H9 (cell line): ENCODE data around the gene FAM13A. TPM values are rescaled to one million over a fixed set of nuclear protein-coding genes. Genes with fewer than 3 reads are reported as not detected.

Source experiments
- DNase-seq: peaks from one replicate; pipeline ENCODE4 v3.0.0-alpha.2; 2017
- H2AFZ ChIP-seq: one replicate; pipeline ENCODE4 v1.6.1; 2013; ENCODE audit warnings: mild to moderate bottlenecking, low read length, control low read depth, moderate library complexity
- H2AK5ac ChIP-seq: 2 replicates; pipeline ENCODE4 v1.6.1; 2013; ENCODE audit warnings: low read length, control low read depth, mixed read lengths; ENCODE audit not compliant: insufficient read length
- H2BK120ac ChIP-seq: one replicate; pipeline ENCODE4 v1.6.1; 2013; ENCODE audit warnings: low read depth, mild to moderate bottlenecking, low read length, control low read depth, inconsistent platforms; ENCODE audit not compliant: poor library complexity, severe bottlenecking
- H2BK12ac ChIP-seq: 2 replicates; pipeline ENCODE4 v1.6.1; 2013; ENCODE audit warnings: low read length, control low read depth, mixed read lengths, low read depth; ENCODE audit not compliant: insufficient read length
- H2BK15ac ChIP-seq: 2 replicates; pipeline ENCODE4 v1.6.1; 2013; ENCODE audit warnings: low read depth, low read length, control low read depth
- H2BK20ac ChIP-seq: one replicate; pipeline ENCODE4 v1.6.1; 2013; ENCODE audit warnings: low read depth, mild to moderate bottlenecking, low read length, control low read depth, inconsistent platforms; ENCODE audit not compliant: poor library complexity, severe bottlenecking
- H2BK5ac ChIP-seq: 2 replicates; pipeline ENCODE4 v1.6.1; 2013; ENCODE audit warnings: low read length, control low read depth, mixed read lengths; ENCODE audit not compliant: insufficient read length
- H3K14ac ChIP-seq: 2 replicates; pipeline ENCODE4 v1.6.1; 2013; ENCODE audit warnings: low read length, control low read depth; ENCODE audit not compliant: insufficient read depth
- H3K18ac ChIP-seq: 2 replicates; pipeline ENCODE4 v1.6.1; 2013; ENCODE audit warnings: low read depth, mild to moderate bottlenecking, mixed read lengths, low read length, control low read depth; ENCODE audit not compliant: insufficient read length
- H3K23ac ChIP-seq: 2 replicates; pipeline ENCODE4 v1.6.1; 2013; ENCODE audit warnings: low read length, control low read depth, mixed read lengths, low read depth; ENCODE audit not compliant: insufficient read length
- H3K23me2 ChIP-seq: 2 replicates; pipeline ENCODE4 v1.6.1; 2013; ENCODE audit warnings: low read depth, mild to moderate bottlenecking, mixed read lengths, low read length, control low read depth; ENCODE audit not compliant: insufficient read length, poor library complexity, severe bottlenecking
- H3K27ac ChIP-seq: 2 replicates; pipeline ENCODE4 v1.5.1; 2013; ENCODE audit warnings: low read length, control low read depth, mixed read lengths, low read depth; ENCODE audit not compliant: insufficient read length
- H3K27me3 ChIP-seq: 2 replicates; pipeline ENCODE4 v1.6.1; 2013; ENCODE audit warnings: low read length, control low read depth, inconsistent platforms; ENCODE audit not compliant: insufficient read depth
- H3K4ac ChIP-seq: 2 replicates; pipeline ENCODE4 v1.6.1; 2013; ENCODE audit warnings: low read depth, mild to moderate bottlenecking, control low read depth, inconsistent platforms, low read length, moderate library complexity
- H3K4me1 ChIP-seq: 2 replicates; pipeline ENCODE4 v1.6.1; 2013; ENCODE audit warnings: low read length, control low read depth, inconsistent platforms; ENCODE audit not compliant: insufficient read depth
- H3K4me2 ChIP-seq: 2 replicates; pipeline ENCODE4 v1.6.1; 2013; ENCODE audit warnings: low read length, control low read depth, mixed read lengths; ENCODE audit not compliant: insufficient read length, insufficient read depth
- H3K56ac ChIP-seq: 2 replicates; pipeline ENCODE4 v1.6.1; 2013; ENCODE audit warnings: low read depth, mild to moderate bottlenecking, mixed read lengths, low read length, control low read depth; ENCODE audit not compliant: insufficient read length
- H3K79me1 ChIP-seq: 2 replicates; pipeline ENCODE4 v1.6.1; 2013; ENCODE audit warnings: low read depth, mild to moderate bottlenecking, moderate library complexity, low read length, control low read depth, inconsistent platforms; ENCODE audit not compliant: insufficient read depth, poor library complexity, severe bottlenecking
- H3K79me2 ChIP-seq: 2 replicates; pipeline ENCODE4 v1.6.1; 2013; ENCODE audit warnings: low read length, control low read depth, inconsistent platforms; ENCODE audit not compliant: insufficient read depth
- H3K9ac ChIP-seq: 2 replicates; pipeline ENCODE4 v1.6.1; 2013; ENCODE audit warnings: low read length, control low read depth, mixed read lengths; ENCODE audit not compliant: insufficient read length; ENCODE audit errors: extremely low read depth
- H3K9me3 ChIP-seq: one replicate; pipeline ENCODE4 v1.6.1; 2013; ENCODE audit warnings: low read depth, low read length, inconsistent platforms; ENCODE audit not compliant: control insufficient read depth
- H3T11ph ChIP-seq: one replicate; pipeline ENCODE4 v1.6.1; 2013; ENCODE audit warnings: mild to moderate bottlenecking, low read length, control low read depth, inconsistent platforms
- H4K20me1 ChIP-seq: one replicate; pipeline ENCODE4 v1.6.1; 2013; ENCODE audit not compliant: control insufficient read depth, insufficient read length, insufficient read depth
- H4K5ac ChIP-seq: 2 replicates; pipeline ENCODE4 v1.6.1; 2013; ENCODE audit warnings: low read depth, mild to moderate bottlenecking, mixed read lengths, low read length, control low read depth; ENCODE audit not compliant: insufficient read length
- H4K8ac ChIP-seq: replicated peaks from 2 replicates; pipeline ENCODE4 v1.6.1; 2013; ENCODE audit warnings: low read length, control low read depth, mixed read lengths, low read depth; ENCODE audit not compliant: insufficient read length
- H4K91ac ChIP-seq: 2 replicates; pipeline ENCODE4 v1.6.1; 2013; ENCODE audit warnings: low read depth, mild to moderate bottlenecking, moderate library complexity, mixed read lengths, low read length, control low read depth; ENCODE audit not compliant: insufficient read length
- H3K27ac Mint-ChIP-seq, 3 experiments: 2 replicates in 2 of 3; 3 replicates in 1 of 3; pipeline ENCODE4 v1.8.0; 2020 to 2021; ENCODE audit warnings: mixed read lengths in 3 of 3, mild to moderate bottlenecking in 1 of 3, moderate library complexity in 1 of 3
- H3K27me3 Mint-ChIP-seq: 2 replicates; pipeline ENCODE4 v1.8.0; 2021; ENCODE audit warnings: low read depth, mild to moderate bottlenecking, moderate library complexity, mixed read lengths
- H3K36me3 Mint-ChIP-seq, 3 experiments: 2 replicates in 2 of 3; 3 replicates in 1 of 3; pipeline ENCODE4 v1.8.0; 2020 to 2021; ENCODE audit warnings: low read depth in 3 of 3, mixed read lengths in 3 of 3; ENCODE audit not compliant: insufficient read depth in 1 of 3
- H3K4me1 Mint-ChIP-seq, 2 experiments: 2 replicates each; pipeline ENCODE4 v1.8.0; 2020; ENCODE audit warnings: mixed read lengths in 2 of 2
- H3K4me3 Mint-ChIP-seq, 2 experiments: 2 replicates in 1 of 2; 3 replicates in 1 of 2; pipeline ENCODE4 v1.8.0; 2020 to 2021; ENCODE audit warnings: mild to moderate bottlenecking in 2 of 2, mixed read lengths in 2 of 2, moderate library complexity in 1 of 2
- H3K9me3 Mint-ChIP-seq, 2 experiments: 2 replicates in 1 of 2; 3 replicates in 1 of 2; pipeline ENCODE4 v1.8.0; 2020; ENCODE audit warnings: mild to moderate bottlenecking in 2 of 2, mixed read lengths in 2 of 2, moderate library complexity in 1 of 2
- CTCF ChIP-seq: fragments of 200-600 bp; sonication (generic); conservative IDR thresholded peaks from 3 replicates; pipeline ENCODE4 v1.8.0; 2021; ENCODE audit warnings: antibody characterized with exemption, mild to moderate bottlenecking
- WGBS: extraction: QIAGEN DNeasy Blood & Tissue Kit; methylation state at CpG from one replicate; pipeline ENCODE4 v1.1.7; 2013; ENCODE audit warnings: missing lambda C conversion rate, low lambda C conversion rate, mixed read lengths; ENCODE audit not compliant: insufficient read length; ENCODE audit errors: extremely low coverage; 5-methylcytosine and 5-hydroxymethylcytosine counted together
- total RNA-seq: library from RNA; stranded (reverse); gene quantifications from 2 replicates; pipeline ENCODE4 v1.2.1, GENCODE V29; 2021

Gene FAM13A
- total RNA-seq, 1 experiment from 2014 or later = 12.7 TPM

GRCh38 chr4:88807499-88807898 is 249.5 kb downstream of the FAM13A start:
- no peak overlapping the region for H3K56ac ChIP-seq
- DNase-seq = no peak
- no peaks in the 10 kb centered on the region for H3K79me1 ChIP-seq
- no peak overlapping the region for H4K8ac ChIP-seq
- no peak overlapping the region for H4K5ac ChIP-seq
- no peak overlapping the region for H3K4ac ChIP-seq
- no peak overlapping the region for H3K27ac ChIP-seq
- no peak overlapping the region for H3K4me2 ChIP-seq
- WGBS = no CpG with 5 or more reads among the region's 4 CpGs
- H3K9me3 ChIP-seq = no peaks in the 10 kb centered on the region
- no peak overlapping the region for H3K14ac ChIP-seq
- no peak overlapping the region for H2AK5ac ChIP-seq
- no peak overlapping the region for H2BK12ac ChIP-seq
- H2BK20ac ChIP-seq = no peak overlapping the region
- H2BK120ac ChIP-seq = no peak overlapping the region
- Mint-ChIP-seq H3K27me3 (no peaks in the 10 kb centered on the region), H3K4me1 (peaks cover 3 to 6% of the 10 kb centered on the region in 2 experiments; a peak in 3 of 4 replicates), H3K4me3 (no peak overlapping the region), H3K9me3 (no peaks in the 10 kb centered on the region), H3K36me3 (no peaks in the 10 kb centered on the region), H3K27ac (no peak overlapping the region)
- no peaks in the 10 kb centered on the region for H3K4me1 ChIP-seq
- no peak overlapping the region for H3K9ac ChIP-seq
- H3K18ac ChIP-seq = no peak overlapping the region
- no peak overlapping the region for H3T11ph ChIP-seq
- H4K20me1 ChIP-seq = no peaks in the 10 kb centered on the region
- no peaks in the 10 kb centered on the region for H3K79me2 ChIP-seq
- H2BK5ac ChIP-seq = no peak overlapping the region
- H3K23ac ChIP-seq = no peak overlapping the region
- no peak overlapping the region for H2BK15ac ChIP-seq
- no peak overlapping the region for H4K91ac ChIP-seq
- H3K27me3 ChIP-seq = no peaks in the 10 kb centered on the region
- TF ChIP-seq CTCF = no peak
- H3K23me2 ChIP-seq = no peaks in the 10 kb centered on the region
- H2AFZ ChIP-seq = no peak overlapping the region
